GM18520 (cell line): ENCODE data around the gene MYCBP.
A peak's percentile ranks its signal among the peaks of the same experiment; 100 is the strongest.

Experiments used
- ATAC-seq: cut with Tn5 transposase; IDR thresholded peaks from one replicate; pipeline ENCODE4 v1.9.1; 2021; ENCODE audit not compliant: unreplicated experiment

Gene MYCBP

DNA sequence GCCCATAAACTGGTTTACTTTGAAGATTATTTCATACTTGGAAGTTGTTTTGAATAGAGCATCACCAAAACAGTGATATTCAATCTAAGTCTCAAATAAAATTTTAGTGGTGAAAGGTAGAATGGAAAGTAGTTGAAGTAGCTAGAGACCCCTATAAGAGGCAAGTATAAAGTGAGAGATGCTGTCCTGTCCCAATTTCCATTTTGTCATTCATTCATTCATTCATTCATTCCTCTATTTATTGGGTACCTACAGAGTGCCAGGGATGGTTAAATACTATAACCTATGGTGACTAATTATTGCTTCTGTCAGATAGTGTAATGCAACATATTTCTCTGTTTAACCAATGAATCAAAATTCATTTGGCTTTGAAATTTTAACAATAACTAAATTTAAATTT lies 46.3 kb downstream of the MYCBP start:
- no peak for ATAC-seq

DNA sequence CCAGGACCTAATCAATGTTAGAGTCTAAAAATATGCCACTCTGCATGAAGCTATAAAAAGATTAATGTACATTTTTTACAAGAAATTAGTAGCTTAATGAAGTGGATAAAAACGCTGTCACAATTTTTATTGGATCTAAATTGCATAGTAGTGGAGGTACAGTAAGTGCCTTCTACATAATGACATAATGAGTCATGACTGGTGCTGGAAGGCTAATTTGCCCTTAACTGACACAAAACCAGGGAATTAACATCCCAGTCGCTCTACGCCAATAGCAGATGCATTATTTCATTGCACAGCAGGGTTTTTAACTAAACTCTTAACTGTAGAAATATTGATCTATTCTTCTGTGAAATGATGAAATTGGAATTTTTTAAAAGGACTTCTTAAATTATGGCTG lies 46.9 kb downstream of the MYCBP start:
- ATAC-seq = no peak

GRCh38 chr1:38820860-38821259 lies 52.3 kb downstream of the MYCBP start:
- ATAC-seq = no peak

- ATAC-seq = no peak
Measured at GRCh38 chr1:38819516-38819915, 53.6 kb downstream of the MYCBP start.

- no peak for ATAC-seq
Measured at GRCh38 chr1:38819040-38819439, 54.1 kb downstream of the MYCBP start.

DNA sequence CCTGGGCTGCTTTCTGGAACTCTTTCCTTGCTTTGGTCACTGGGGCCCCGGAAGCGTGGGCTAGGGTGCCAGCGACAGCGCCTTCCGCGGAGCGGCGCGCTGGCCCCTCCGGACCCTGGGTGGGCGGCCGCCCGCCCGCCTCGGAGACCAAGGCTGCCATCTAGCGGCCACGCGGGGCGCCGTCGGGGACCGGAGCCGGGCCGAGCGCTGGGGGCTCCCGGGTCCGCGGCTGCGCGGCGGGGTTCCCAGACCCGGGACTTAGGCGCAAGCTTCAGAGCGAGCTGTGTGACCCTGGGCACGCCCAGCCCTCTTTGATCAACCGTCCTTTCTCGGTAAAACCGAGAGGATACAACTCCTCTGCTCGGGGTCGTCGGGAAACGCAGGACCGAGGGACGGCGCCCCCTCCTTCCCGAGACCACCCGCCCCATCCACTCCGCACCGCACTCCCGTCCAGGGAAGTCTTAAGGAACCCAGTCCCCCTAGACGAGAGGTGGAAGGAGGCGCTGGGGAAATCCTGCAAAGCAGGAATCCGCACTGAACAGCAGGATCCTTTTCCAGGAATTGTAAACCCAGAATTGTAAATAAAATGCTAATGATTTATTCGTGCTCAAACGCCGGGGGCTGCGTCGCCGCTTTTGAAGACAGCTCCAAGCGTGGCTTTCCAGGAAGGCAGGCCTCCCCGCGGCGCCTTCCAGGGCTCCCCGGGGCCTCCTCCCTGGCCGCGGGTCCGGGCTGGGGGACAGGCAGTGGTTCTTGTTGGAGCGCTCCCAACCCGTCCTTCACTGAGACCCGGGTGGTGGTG lies 54.8 kb downstream of the MYCBP start:
- ATAC-seq = no peak

- no peak for ATAC-seq
Measured at GRCh38 chr1:38817267-38818174, 55.6 kb downstream of the MYCBP start.

GRCh38 chr1:38815903-38816627 lies 57.1 kb downstream of the MYCBP start:
- peak; percentile 41 for ATAC-seq

GRCh38 chr1:38814984-38815464 lies 58.1 kb downstream of the MYCBP start:
- ATAC-seq = no peak

DNA sequence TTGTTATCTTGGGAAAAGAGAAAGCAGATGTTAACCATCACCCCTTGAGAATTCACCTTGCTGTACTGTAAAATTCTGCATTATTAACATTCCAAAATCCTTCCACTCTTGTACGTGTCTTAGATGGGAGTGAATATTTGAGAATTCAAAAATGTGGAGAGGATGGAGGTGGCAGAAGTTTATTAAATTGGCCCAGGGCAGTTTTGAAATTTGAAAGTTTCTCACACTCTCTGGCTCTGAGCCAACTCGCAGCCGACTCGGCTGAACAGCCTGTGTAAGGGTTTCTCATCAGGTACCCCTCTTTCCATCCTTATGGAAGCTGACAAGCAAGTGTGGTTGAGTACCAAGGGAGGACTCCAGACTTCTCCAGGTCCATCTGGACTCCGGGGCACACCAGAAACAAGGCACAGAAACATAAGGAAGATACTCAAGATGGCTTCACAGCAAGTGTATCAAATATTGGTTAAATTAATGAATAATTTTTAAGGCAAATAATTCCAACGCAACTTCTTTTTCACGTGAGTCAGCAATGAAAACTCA lies 58.6 kb downstream of the MYCBP start:
- ATAC-seq = no peak

DNA sequence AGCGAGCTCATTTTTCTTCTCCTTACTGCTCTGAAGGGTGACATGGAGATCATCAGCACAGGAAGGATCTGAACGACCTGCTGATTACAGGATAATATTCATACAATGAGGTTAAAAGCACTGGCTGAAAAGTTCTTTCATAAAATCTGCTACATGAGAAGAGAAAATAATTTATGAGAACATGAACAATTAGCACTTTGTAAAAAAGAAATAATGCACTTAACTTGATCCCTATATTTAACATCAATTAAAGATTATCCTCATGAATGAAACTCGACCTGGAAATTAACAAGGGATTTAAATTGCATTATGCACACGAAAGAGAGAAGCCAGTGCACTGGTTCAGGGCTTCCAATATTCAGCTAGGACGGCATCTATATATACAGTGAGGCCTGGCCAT lies 60.2 kb downstream of the MYCBP start:
- no peak for ATAC-seq
